DOHH2 (cell line): ENCODE measurements around the gene KHDRBS2.

Experiments
- H3F3A ChIP-seq: fragments of 200-600 bp; sonication (generic), shearing (Covaris generic); 2 replicates; pipeline ENCODE4 v1.6.0; 2016; ENCODE audit warnings: antibody characterized with exemption, mild to moderate bottlenecking; ENCODE audit not compliant: control insufficient read depth, insufficient read depth
- H3K27ac ChIP-seq: fragments of 200-600 bp; sonication (generic); 2 replicates; pipeline ENCODE4 v1.5.1; 2014; ENCODE audit warnings: low read depth, mild to moderate bottlenecking, low read length, moderate library complexity
- H3K27me3 ChIP-seq: fragments of 200-600 bp; sonication (generic); 2 replicates; pipeline ENCODE4 v1.6.1; 2014; ENCODE audit warnings: mild to moderate bottlenecking, low read length, mixed read lengths; ENCODE audit not compliant: control insufficient read depth
- H3K36me3 ChIP-seq: fragments of 200-600 bp; sonication (generic); 2 replicates; pipeline ENCODE4 v1.6.1; 2014; ENCODE audit warnings: mild to moderate bottlenecking, low read length, moderate library complexity, mixed read lengths; ENCODE audit not compliant: control insufficient read depth
- H3K4me1 ChIP-seq: fragments of 200-600 bp; sonication (generic); 2 replicates; pipeline ENCODE4 v1.6.1; 2014; ENCODE audit warnings: mild to moderate bottlenecking, low read length, mixed read lengths; ENCODE audit not compliant: control insufficient read depth
- H3K4me2 ChIP-seq: fragments of 200-600 bp; sonication (generic); 2 replicates; pipeline ENCODE4 v1.6.0; 2014; ENCODE audit warnings: mild to moderate bottlenecking, low read length, moderate library complexity
- H3K4me3 ChIP-seq: fragments of 200-600 bp; sonication (generic); 2 replicates; pipeline ENCODE4 v1.5.1; 2014; ENCODE audit warnings: mild to moderate bottlenecking, low read length, mixed read lengths
- H3K79me2 ChIP-seq: fragments of 200-600 bp; sonication (generic); 2 replicates; pipeline ENCODE4 v1.6.1; 2014; ENCODE audit warnings: mild to moderate bottlenecking, low read length, mixed read lengths; ENCODE audit not compliant: control insufficient read depth
- H3K9me2 ChIP-seq: fragments of 200-600 bp; sonication (generic); replicated peaks from 2 replicates; pipeline ENCODE4 v1.6.1; 2014; ENCODE audit warnings: mild to moderate bottlenecking, low read length, mixed read lengths; ENCODE audit not compliant: control insufficient read depth
- H3K9me3 ChIP-seq: fragments of 200-600 bp; sonication (generic); 2 replicates; pipeline ENCODE4 v1.6.1; 2014; ENCODE audit warnings: antibody characterized with exemption, low read length, mixed read lengths; ENCODE audit not compliant: control insufficient read depth, insufficient read depth
- H4K20me1 ChIP-seq: fragments of 200-600 bp; sonication (generic); 2 replicates; pipeline ENCODE4 v1.6.0; 2014; ENCODE audit warnings: low read depth, mild to moderate bottlenecking, antibody characterized with exemption, low read length, moderate library complexity; ENCODE audit not compliant: control insufficient read depth, insufficient read depth
- CTCF ChIP-seq: fragments of 200-600 bp; sonication (generic); IDR thresholded peaks from one replicate; pipeline ENCODE4 v1.5.1; 2014; ENCODE audit warnings: antibody characterized with exemption, mild to moderate bottlenecking, low read depth, low read length; ENCODE audit not compliant: poor library complexity, severe bottlenecking
- EZH2phosphoT487 ChIP-seq: fragments of 200-600 bp; sonication (generic); IDR thresholded peaks from 2 replicates; pipeline ENCODE4 v1.6.1; 2017; ENCODE audit warnings: borderline replicate concordance, mild to moderate bottlenecking, antibody characterized with exemption, low read length, moderate library complexity, mixed read lengths

Gene KHDRBS2

GRCh38 chr6:62323818-62324431, 37.9 kb upstream of the KHDRBS2 start:
- no peaks in the 10 kb centered on the region for H3K79me2 ChIP-seq
- H3K4me3 ChIP-seq, result no peak overlapping the region
- H3K36me3 ChIP-seq, result no peaks in the 10 kb centered on the region
- H3K9me3 ChIP-seq, result no peaks in the 10 kb centered on the region
- peaks cover 5% of the 10 kb centered on the region for H3K4me1 ChIP-seq
- no peak overlapping the region for H3K4me2 ChIP-seq
- TF ChIP-seq CTCF, result no peak
- no peak for TF ChIP-seq EZH2phosphoT487
- no peaks in the 10 kb centered on the region for H4K20me1 ChIP-seq
- H3K27ac ChIP-seq, result no peak overlapping the region
- no peaks in the 10 kb centered on the region for H3F3A ChIP-seq
- H3K9me2 ChIP-seq, result no peaks in the 10 kb centered on the region
- H3K27me3 ChIP-seq, result no peaks in the 10 kb centered on the region

GRCh38 chr6:62298745-62299392, 12.8 kb upstream of the KHDRBS2 start:
- H3K4me3 ChIP-seq, result peak overlapping the region; percentile 50
- H3K27me3 ChIP-seq, result no peaks in the 10 kb centered on the region
- H3K36me3 ChIP-seq, result peaks cover 12% of the 10 kb centered on the region; the same call in 1 of the 2 replicates
- H3K9me3 ChIP-seq, result peaks cover 8% of the 10 kb centered on the region; the same call in 1 of the 2 replicates
- TF ChIP-seq CTCF (no peak), EZH2phosphoT487 (no peak)
- peaks cover 36% of the 10 kb centered on the region for H3K4me1 ChIP-seq
- H3K79me2 ChIP-seq, result no peaks in the 10 kb centered on the region
- H4K20me1 ChIP-seq, result no peaks in the 10 kb centered on the region
- no peaks in the 10 kb centered on the region for H3K9me2 ChIP-seq
- peak overlapping the region; percentile 69 for H3K27ac ChIP-seq
- H3F3A ChIP-seq, result peaks cover 2% of the 10 kb centered on the region; the same call in 1 of the 2 replicates
- peak overlapping the region; percentile 59 for H3K4me2 ChIP-seq

- Histone ChIP-seq H3K9me3 (peaks cover 8% of the 10 kb centered on the region; the same call in 1 of the 2 replicates), H3F3A (peaks cover 2% of the 10 kb centered on the region; the same call in 1 of the 2 replicates), H3K36me3 (peaks cover 12% of the 10 kb centered on the region; the same call in 1 of the 2 replicates), H4K20me1 (no peaks in the 10 kb centered on the region), H3K4me1 (peaks cover 36% of the 10 kb centered on the region), H3K4me2 (no peak overlapping the region), H3K27me3 (no peaks in the 10 kb centered on the region), H3K27ac (no peak overlapping the region), H3K4me3 (no peak overlapping the region), H3K79me2 (no peaks in the 10 kb centered on the region), H3K9me2 (no peaks in the 10 kb centered on the region)
- TF ChIP-seq CTCF (no peak), EZH2phosphoT487 (no peak)
Measured at GRCh38 chr6:62296541-62296940, 10.5 kb upstream of the KHDRBS2 start.
